ENCODE measurements around the gene ZNF865.

GRCh38 chr19:55652311-55653128, 47.1 kb downstream of the ZNF865 start:
- no peak for TF ChIP-seq EP300 (IDR thresholded peaks at IDR 0.05)
- no peak for TF ChIP-seq CTCF (IDR thresholded peaks at IDR 0.05)
- no peak for TF ChIP-seq POLR2A (IDR thresholded peaks at IDR 0.05)

All from ovary (tissue), 3 donors.